Measurements from ENCODE around the gene TM9SF2.

The TM9SF2 gene

GRCh38 chr13:99496184-99497142 lies 4.8 kb upstream of the TM9SF2 start:
- DNase-seq (ENCODE audit: low spot score) = peak; percentile 15

- DNase-seq (ENCODE audit: low spot score) = peak; percentile 96
Observed at GRCh38 chr13:99498171-99499161, 2.8 kb upstream of the TM9SF2 start.

GRCh38 chr13:99500839-99501183 lies 461 bp upstream of the TM9SF2 start:
- no peak for DNase-seq (ENCODE audit: low spot score)

GRCh38 chr13:99501848-99502301 lies 603 bp downstream of the TM9SF2 start:
- DNase-seq (ENCODE audit: low spot score) = peak; percentile 15

GRCh38 chr13:99505814-99506269 lies 4.6 kb downstream of the TM9SF2 start:
- peak; percentile 30 for DNase-seq (ENCODE audit: low spot score)

GRCh38 chr13:99506634-99507033 lies 5.4 kb downstream of the TM9SF2 start:
- DNase-seq (ENCODE audit: low spot score) = no peak

- no peak for DNase-seq (ENCODE audit: low spot score)
Observed at GRCh38 chr13:99507054-99507453, 5.8 kb downstream of the TM9SF2 start.

- DNase-seq (ENCODE audit: low spot score) = no peak
Observed at GRCh38 chr13:99507551-99507950, 6.3 kb downstream of the TM9SF2 start.

GRCh38 chr13:99507986-99508385 lies 6.7 kb downstream of the TM9SF2 start:
- no peak for DNase-seq (ENCODE audit: low spot score)

- DNase-seq (ENCODE audit: low spot score) = no peak
Observed at GRCh38 chr13:99509479-99509878, 8.2 kb downstream of the TM9SF2 start.

- DNase-seq (ENCODE audit: low spot score) = no peak
Observed at GRCh38 chr13:99514801-99515200, 13.5 kb downstream of the TM9SF2 start.

- no peak for DNase-seq (ENCODE audit: low spot score)
Observed at GRCh38 chr13:99516153-99516929, 15.1 kb downstream of the TM9SF2 start.

GRCh38 chr13:99517577-99517976 lies 16.3 kb downstream of the TM9SF2 start:
- DNase-seq (ENCODE audit: low spot score) = no peak

GRCh38 chr13:99517984-99518383 lies 16.7 kb downstream of the TM9SF2 start:
- no peak for DNase-seq (ENCODE audit: low spot score)

- DNase-seq (ENCODE audit: low spot score) = no peak
Observed at GRCh38 chr13:99522298-99522697, 21.0 kb downstream of the TM9SF2 start.

- no peak for DNase-seq (ENCODE audit: low spot score)
Observed at GRCh38 chr13:99523838-99524237, 22.6 kb downstream of the TM9SF2 start.

- no peak for DNase-seq (ENCODE audit: low spot score)
Observed at GRCh38 chr13:99525967-99526366, 24.7 kb downstream of the TM9SF2 start.

- DNase-seq (ENCODE audit: low spot score) = no peak
Observed at GRCh38 chr13:99526549-99526948, 25.3 kb downstream of the TM9SF2 start.

- no peak for DNase-seq (ENCODE audit: low spot score)
Observed at GRCh38 chr13:99527301-99527700, 26.0 kb downstream of the TM9SF2 start.

- no peak for DNase-seq (ENCODE audit: low spot score)
Observed at GRCh38 chr13:99528547-99528946, 27.3 kb downstream of the TM9SF2 start.

GRCh38 chr13:99536023-99536422 lies 34.8 kb downstream of the TM9SF2 start:
- DNase-seq (ENCODE audit: low spot score) = no peak

- DNase-seq (ENCODE audit: low spot score) = no peak
Observed at GRCh38 chr13:99540530-99540929, 39.3 kb downstream of the TM9SF2 start.
